K562 (cell line): ENCODE data around the gene ABHD16B. TPM values are rescaled to one million over a fixed set of nuclear protein-coding genes. Genes with fewer than 3 reads are reported as not detected.

ENCODE experiments used
- ATAC-seq: fragments of 200-7000 bp; cut with Tn5 transposase; 3 replicates; pipeline ENCODE4 v1.9.1; 2020; ENCODE audit warnings: moderate library complexity
- BruUV-seq: library from RNA; stranded (reverse); fragments of 400-500 nt; replicated peaks from 2 replicates; lab custom pipeline; 2021; lab: Mats Ljungman, UMichigan
- CTCF ChIA-PET: fragments of 300-600 bp; formaldehyde crosslinking; extraction: SDS; loops from one replicate; lab custom pipeline; 2021; ENCODE audit warnings: low intra/inter-chr PET ratio; lab: Yijun Ruan, JAX
- POLR2A ChIA-PET: fragments of 300-600, 350-650 bp; sonication (Branson Sonifier 250); formaldehyde crosslinking; extraction: SDS; loops from one replicate; lab custom pipeline; 2021; ENCODE audit warnings: antibody characterized with exemption, inconsistent platforms; lab: Yijun Ruan, JAX
- DNase-seq, 4 experiments: peaks; one replicate each; pipeline versions ENCODE4 v3.0.0 to v3.0.0-alpha.2; 2011 to 2018; ENCODE audit warnings: low spot score in 3 of 4, mixed read lengths in 3 of 4; ENCODE audit errors: extremely low read depth in 1 of 4
- FAIRE-seq: peaks from 2 replicates; lab custom pipeline; 2011; peaks lifted over from hg19 to GRCh38; lab: Jason Lieb, UNC
- H2AFZ ChIP-seq: 2 replicates; pipeline ENCODE4 v1.6.0; 2011; ENCODE audit warnings: low read depth, low read length, control low read depth, inconsistent platforms
- H3K27ac ChIP-seq: fragments of 200-600 bp; 3 replicates; pipeline ENCODE4 v1.8.0; 2011; ENCODE audit warnings: low read depth, mild to moderate bottlenecking, control low read depth, inconsistent platforms, low read length, moderate library complexity, mixed read lengths; ENCODE audit errors: extremely low read depth
- H3K27me3 ChIP-seq, 2 experiments: fragments of 300-600 bp in 1 of 2; 2 replicates in 1 of 2; 3 replicates in 1 of 2; pipeline versions ENCODE4 v1.6.0 to v1.8.0; 2011; ENCODE audit warnings: inconsistent platforms in 2 of 2, low read length in 2 of 2, mild to moderate bottlenecking in 1 of 2, mixed read lengths in 1 of 2, moderate library complexity in 1 of 2; ENCODE audit not compliant: control insufficient read depth in 2 of 2, insufficient read depth in 2 of 2
- H3K36me3 ChIP-seq: fragments of 300-600 bp; 3 replicates; pipeline ENCODE4 v1.8.0; 2011; ENCODE audit warnings: mild to moderate bottlenecking, low read length, inconsistent platforms; ENCODE audit not compliant: control insufficient read depth, insufficient read depth
- H3K4me1 ChIP-seq, 2 experiments: fragments of 200-600 bp in 1 of 2; replicated peaks in 1 of 2; 2 replicates in 1 of 2; 3 replicates in 1 of 2; pipeline versions ENCODE4 v1.5.1 to v1.8.0; 2011; ENCODE audit warnings: inconsistent platforms in 2 of 2, low read length in 2 of 2, mild to moderate bottlenecking in 1 of 2, mixed read lengths in 1 of 2, moderate library complexity in 1 of 2; ENCODE audit not compliant: control insufficient read depth in 2 of 2, insufficient read depth in 2 of 2
- H3K4me2 ChIP-seq: 2 replicates; pipeline ENCODE4 v1.6.1; 2011; ENCODE audit warnings: low read length, control low read depth, inconsistent platforms, mixed read lengths; ENCODE audit not compliant: insufficient read depth
- H3K4me3 ChIP-seq: fragments of 200-600 bp; sonication (generic), shearing (Covaris generic); 2 replicates; pipeline ENCODE4 v1.5.1; 2016; ENCODE audit warnings: control low read depth, inconsistent platforms
- H3K79me2 ChIP-seq: fragments of 200-600 bp; 3 replicates; pipeline ENCODE4 v1.8.0; 2011; ENCODE audit warnings: low read length, inconsistent platforms; ENCODE audit not compliant: control insufficient read depth, insufficient read depth
- H3K9ac ChIP-seq, 2 experiments: 2 replicates each; pipeline versions ENCODE4 v1.6.0 to v1.6.1; 2011; ENCODE audit warnings: low read depth in 2 of 2, low read length in 2 of 2, control low read depth in 1 of 2, inconsistent platforms in 1 of 2, mild to moderate bottlenecking in 1 of 2, mixed read lengths in 1 of 2; ENCODE audit not compliant: insufficient read depth in 1 of 2
- H3K9me1 ChIP-seq: one replicate; pipeline ENCODE4 v1.6.0; 2011; ENCODE audit warnings: inconsistent platforms, mild to moderate bottlenecking, low read length, moderate library complexity; ENCODE audit not compliant: control insufficient read depth, insufficient read depth
- H3K9me3 ChIP-seq: replicated peaks from 2 replicates; pipeline ENCODE4 v1.5.1; 2011; ENCODE audit warnings: low read depth, low read length, inconsistent platforms; ENCODE audit not compliant: control insufficient read depth, insufficient read depth
- H4K20me1 ChIP-seq: replicated peaks from 2 replicates; pipeline ENCODE4 v1.6.1; 2011; ENCODE audit warnings: low read length, inconsistent platforms, mixed read lengths; ENCODE audit not compliant: control insufficient read depth, insufficient read depth
- CBX8 ChIP-seq: fragments of 200-600 bp; sonication (generic); IDR thresholded peaks from 2 replicates; pipeline ENCODE4 v1.6.1; 2012; ENCODE audit warnings: borderline replicate concordance, mixed run types, low read depth, mild to moderate bottlenecking, moderate library complexity, mixed read lengths, low read length, control low read depth, inconsistent platforms; ENCODE audit not compliant: poor library complexity, severe bottlenecking; ENCODE audit errors: extremely low read depth
- FOSL1 ChIP-seq: fragments of 200-800 bp; sonication (Bioruptor generic); conservative IDR thresholded peaks from 2 replicates; pipeline ENCODE4 v1.6.1; 2016; ENCODE audit warnings: missing genetic modification characterization, missing compliant biosample characterization
- HCFC1 ChIP-seq: IDR thresholded peaks from 2 replicates; pipeline ENCODE4 v1.6.1; 2012; ENCODE audit warnings: low read depth, low read length, improper control_type of control experiment
- KDM5B ChIP-seq: fragments of 200-600 bp; sonication (generic); IDR thresholded peaks from 2 replicates; pipeline ENCODE4 v1.6.1; 2012; ENCODE audit warnings: low read depth, mild to moderate bottlenecking, moderate library complexity, low read length, control low read depth, inconsistent platforms; ENCODE audit not compliant: insufficient replicate concordance
- PCBP2 ChIP-seq: fragments of 200-400 bp; formaldehyde crosslinking; IDR thresholded peaks from 2 replicates; pipeline ENCODE4 v1.6.1; 2018; ENCODE audit warnings: low read length, low read depth, mild to moderate bottlenecking, moderate library complexity; ENCODE audit not compliant: poor library complexity, severe bottlenecking
- TBP ChIP-seq: optimal IDR thresholded peaks from 2 replicates; pipeline ENCODE3; 2011; ENCODE audit warnings: low read depth, low read length, improper control_type of control experiment
- ZNF277 ChIP-seq: fragments of 250-450 bp; sonication (Bioruptor Pico); IDR thresholded peaks from 2 replicates; pipeline ENCODE4 v1.8.0; 2022; ENCODE audit warnings: inconsistent platforms, mild to moderate bottlenecking, moderate library complexity, borderline replicate concordance
- ZNF280B ChIP-seq: fragments of 250-450 bp; sonication (Bioruptor Pico); IDR thresholded peaks from 2 replicates; pipeline ENCODE4 v1.5.1; 2021; ENCODE audit warnings: mild to moderate bottlenecking
- WGBS: fragments of 100-300 bp; shearing (Covaris generic); methylation state at CpG from one replicate; pipeline ENCODE4 v1.1.6; 2016; ENCODE audit warnings: low coverage, mixed read lengths; ENCODE audit not compliant: insufficient coverage; ENCODE audit errors: missing lambda C conversion rate; 5-methylcytosine and 5-hydroxymethylcytosine counted together
- in situ Hi-C: fragments of 300-500 bp; cut with MboI; formaldehyde crosslinking; loops from 4 replicates; pipeline ENCODE4 v1.15.0; 2018; ENCODE audit warnings: inconsistent platforms, mixed read lengths
- intact Hi-C: fragments of 100-400 bp; cut with micrococcal nuclease; formaldehyde crosslinking; loops from 2 replicates; pipeline ENCODE4 v1.14.2; 2022
- polyA plus RNA-seq, 8 experiments: library from polyadenylated mRNA; depleted of rRNA in 4 of 8; stranded (reverse) in 5 of 8; unstranded in 3 of 8; fragments of >200 nt; fragmentation: Nextera tagmentation in 2 of 8; fragmentation: Illumina TruSeq in 1 of 8; extraction: Ambion mirVana in 2 of 8; extraction: Trizol in 1 of 8; gene quantifications; 2 replicates each; pipeline versions ENCODE4 v1.2.1 to v1.2.3, GENCODE V29; 2011 to 2014; ENCODE audit warnings: inconsistent platforms in 1 of 8, missing spikeins in 1 of 8
- total RNA-seq, 7 experiments: library from RNA; depleted of rRNA in 6 of 7; stranded (reverse); fragments of >200 nt in 6 of 7; fragmentation: Illumina TruSeq in 2 of 7; extraction: Trizol in 2 of 7; gene quantifications; 2 replicates each; pipeline versions ENCODE4 v1.2.1 to v1.2.3, GENCODE V29; 2011 to 2021; ENCODE audit warnings: low replicate concordance in 1 of 7
- TF ChIP-seq, protein P1 (sequence below): fragments of 250-450 bp; sonication (Bioruptor Pico); IDR thresholded peaks from 2 replicates; pipeline ENCODE4 v1.4.0; 2020; ENCODE audit warnings: mild to moderate bottlenecking
- TF ChIP-seq, protein P2 (sequence below), 3 experiments: fragments of 200-800 bp in 1 of 3; fragments of 250-450 bp in 1 of 3; fragments of 450-650 bp in 1 of 3; sonication (Bioruptor Pico) in 1 of 3; sonication (Bioruptor generic) in 1 of 3; formaldehyde crosslinking in 1 of 3; IDR thresholded peaks; 2 replicates each; pipeline versions ENCODE4 v1.6.1 to v1.8.0; 2016 to 2022; ENCODE audit warnings: mild to moderate bottlenecking in 2 of 3, missing genetic modification characterization in 2 of 3, missing compliant biosample characterization in 1 of 3, moderate library complexity in 1 of 3

The ABHD16B gene
- total and polyA plus RNA-seq, 9 of the 15 experiments (the other 6 are each of a cell fraction or from before 2014, with no cell fraction given) = not detected

DNA sequence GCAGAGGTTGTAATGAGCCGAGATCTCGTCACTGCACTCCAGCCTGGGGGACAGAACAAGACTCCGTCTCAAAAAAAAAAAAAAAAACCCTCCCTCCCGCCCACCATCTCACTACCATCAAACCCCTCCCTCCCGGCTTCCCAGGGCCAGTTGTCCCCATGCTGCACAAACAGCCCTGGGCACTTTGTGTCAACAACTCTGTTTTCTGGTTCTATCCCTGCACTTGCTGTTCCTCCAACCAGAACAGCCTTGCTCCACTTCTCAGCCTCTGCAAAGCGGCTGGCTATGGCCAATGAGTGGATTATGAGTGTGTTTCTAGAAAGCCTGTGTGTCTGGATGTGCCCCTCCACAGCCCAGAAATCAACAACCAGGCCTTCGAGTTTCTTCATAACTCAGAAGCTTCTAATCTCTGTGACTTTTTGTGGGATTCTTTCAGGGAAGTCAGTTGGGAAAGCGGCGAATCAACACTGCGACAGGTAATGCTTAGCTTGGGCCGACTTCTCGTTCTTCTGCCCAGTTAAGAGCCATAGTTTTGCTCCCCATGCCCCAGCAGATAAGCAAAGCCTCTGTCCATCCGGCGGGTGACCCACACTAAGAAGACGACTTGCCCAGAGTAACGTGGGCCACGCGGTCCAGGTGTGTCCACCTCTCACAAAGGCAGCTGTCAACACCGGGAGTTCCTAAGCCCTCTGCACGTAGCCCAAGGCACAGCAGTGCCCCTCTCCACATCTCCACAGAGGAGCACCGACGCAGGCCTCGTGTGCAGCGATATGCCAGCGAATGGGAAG, 35.8 kb upstream of the ABHD16B start:
- no peak overlapping the region for H2AFZ ChIP-seq
- no peaks in the 10 kb centered on the region for H3K79me2 ChIP-seq
- DNase-seq (no peak), FAIRE-seq (no peak), ATAC-seq (no peak)
- 47% methylated on average over 20 of the region's 25 CpGs for WGBS
- no peak overlapping the region for H3K27ac ChIP-seq
- H3K27me3 ChIP-seq = peaks cover 12 to 28% of the 10 kb centered on the region in 2 experiments; a peak in 4 of 5 replicates
- 0 out of 2 replicates have a peak, but pooled peaks cover 10% of the 10 kb centered on the region for H4K20me1 ChIP-seq
- H3K4me1 ChIP-seq = peaks cover 10 to 30% of the 10 kb centered on the region in 2 experiments
- in situ Hi-C loops = no loop called here
- ChIA-PET POLR2A (interaction anchor here (1.2 kb wide), 1 partner anchor 40 kb away, joined by 3 read pairs; the partner anchor contains the start of gene TPD52L2), CTCF (no interaction called here)
- no peaks in the 10 kb centered on the region for H3K36me3 ChIP-seq
- intact Hi-C loops = no loop called here
- H3K9me3 ChIP-seq = no peaks in the 10 kb centered on the region
- BruUV-seq = no TSS peak
- H3K9me1 ChIP-seq = no peaks in the 10 kb centered on the region
- H3K9ac ChIP-seq = no peak overlapping the region
- H3K4me3 ChIP-seq = no peak overlapping the region
- H3K4me2 ChIP-seq = no peak overlapping the region
- TF ChIP-seq FOSL1 (tag) = no peak
- TF ChIP-seq TBP = no peak
- no peak for TF ChIP-seq ZNF280B (CRISPR knock-in tag)
- no peak for TF ChIP-seq HCFC1
- TF ChIP-seq, protein P1, sequence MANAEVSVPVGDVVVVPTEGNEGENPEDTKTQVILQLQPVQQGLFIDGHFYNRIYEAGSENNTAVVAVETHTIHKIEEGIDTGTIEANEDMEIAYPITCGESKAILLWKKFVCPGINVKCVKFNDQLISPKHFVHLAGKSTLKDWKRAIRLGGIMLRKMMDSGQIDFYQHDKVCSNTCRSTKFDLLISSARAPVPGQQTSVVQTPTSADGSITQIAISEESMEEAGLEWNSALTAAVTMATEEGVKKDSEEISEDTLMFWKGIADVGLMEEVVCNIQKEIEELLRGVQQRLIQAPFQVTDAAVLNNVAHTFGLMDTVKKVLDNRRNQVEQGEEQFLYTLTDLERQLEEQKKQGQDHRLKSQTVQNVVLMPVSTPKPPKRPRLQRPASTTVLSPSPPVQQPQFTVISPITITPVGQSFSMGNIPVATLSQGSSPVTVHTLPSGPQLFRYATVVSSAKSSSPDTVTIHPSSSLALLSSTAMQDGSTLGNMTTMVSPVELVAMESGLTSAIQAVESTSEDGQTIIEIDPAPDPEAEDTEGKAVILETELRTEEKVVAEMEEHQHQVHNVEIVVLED (CRISPR knock-in tag) = no peak
- TF ChIP-seq CBX8 = no peak
- TF ChIP-seq PCBP2 = no peak
- TF ChIP-seq, protein P2, sequence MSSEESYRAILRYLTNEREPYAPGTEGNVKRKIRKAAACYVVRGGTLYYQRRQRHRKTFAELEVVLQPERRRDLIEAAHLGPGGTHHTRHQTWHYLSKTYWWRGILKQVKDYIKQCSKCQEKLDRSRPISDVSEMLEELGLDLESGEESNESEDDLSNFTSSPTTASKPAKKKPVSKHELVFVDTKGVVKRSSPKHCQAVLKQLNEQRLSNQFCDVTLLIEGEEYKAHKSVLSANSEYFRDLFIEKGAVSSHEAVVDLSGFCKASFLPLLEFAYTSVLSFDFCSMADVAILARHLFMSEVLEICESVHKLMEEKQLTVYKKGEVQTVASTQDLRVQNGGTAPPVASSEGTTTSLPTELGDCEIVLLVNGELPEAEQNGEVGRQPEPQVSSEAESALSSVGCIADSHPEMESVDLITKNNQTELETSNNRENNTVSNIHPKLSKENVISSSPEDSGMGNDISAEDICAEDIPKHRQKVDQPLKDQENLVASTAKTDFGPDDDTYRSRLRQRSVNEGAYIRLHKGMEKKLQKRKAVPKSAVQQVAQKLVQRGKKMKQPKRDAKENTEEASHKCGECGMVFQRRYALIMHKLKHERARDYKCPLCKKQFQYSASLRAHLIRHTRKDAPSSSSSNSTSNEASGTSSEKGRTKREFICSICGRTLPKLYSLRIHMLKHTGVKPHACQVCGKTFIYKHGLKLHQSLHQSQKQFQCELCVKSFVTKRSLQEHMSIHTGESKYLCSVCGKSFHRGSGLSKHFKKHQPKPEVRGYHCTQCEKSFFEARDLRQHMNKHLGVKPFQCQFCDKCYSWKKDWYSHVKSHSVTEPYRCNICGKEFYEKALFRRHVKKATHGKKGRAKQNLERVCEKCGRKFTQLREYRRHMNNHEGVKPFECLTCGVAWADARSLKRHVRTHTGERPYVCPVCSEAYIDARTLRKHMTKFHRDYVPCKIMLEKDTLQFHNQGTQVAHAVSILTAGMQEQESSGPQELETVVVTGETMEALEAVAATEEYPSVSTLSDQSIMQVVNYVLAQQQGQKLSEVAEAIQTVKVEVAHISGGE (CRISPR knock-in tag; IDR thresholded peaks at IDR 0.05) = no peak
- TF ChIP-seq KDM5B = no peak
- no peak for TF ChIP-seq ZNF277
